Measurements from ENCODE around the gene SSX2IP.

Gene SSX2IP

DNA sequence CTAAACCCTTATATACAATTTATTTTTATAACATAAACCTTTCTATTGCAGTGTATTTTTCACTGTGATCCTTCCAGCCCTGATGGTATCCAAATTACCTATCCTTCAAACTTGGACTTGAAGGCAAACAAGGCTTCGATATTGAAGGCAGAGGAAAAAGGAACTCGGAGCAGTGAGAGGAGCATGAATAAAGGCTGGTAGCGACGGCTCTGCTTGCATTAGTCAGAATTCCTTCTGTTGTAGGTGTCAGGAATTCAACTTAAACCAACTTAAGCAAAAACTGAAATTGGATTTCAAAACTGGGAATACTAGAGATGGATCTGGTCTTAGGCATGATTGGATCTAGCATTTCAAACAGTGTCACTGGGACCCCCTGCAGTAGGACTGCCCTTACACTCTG is 17.8 kb upstream of the SSX2IP start:
- DNase-seq (ENCODE audit: low read depth), result no peak

DNA sequence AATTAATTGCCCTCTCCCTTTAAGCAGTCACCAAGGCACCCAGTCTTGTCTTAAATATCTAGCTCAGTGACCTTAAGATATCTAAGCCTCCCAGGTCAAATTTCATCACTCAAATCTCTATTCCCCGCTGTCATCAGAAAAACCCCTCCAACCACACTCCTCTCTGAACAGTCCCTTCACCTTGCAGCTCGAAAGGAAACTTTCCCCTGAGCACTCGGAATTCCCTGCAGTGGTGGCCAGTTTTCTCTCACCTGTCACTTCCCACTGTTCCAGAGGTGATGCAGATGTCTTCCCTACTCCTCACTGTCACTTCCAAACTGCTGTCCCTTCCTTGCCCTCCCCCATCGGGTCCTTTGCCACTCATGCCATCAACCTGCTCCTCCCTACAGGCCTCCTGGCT is 15.3 kb upstream of the SSX2IP start:
- DNase-seq (ENCODE audit: low read depth), result no peak

DNA sequence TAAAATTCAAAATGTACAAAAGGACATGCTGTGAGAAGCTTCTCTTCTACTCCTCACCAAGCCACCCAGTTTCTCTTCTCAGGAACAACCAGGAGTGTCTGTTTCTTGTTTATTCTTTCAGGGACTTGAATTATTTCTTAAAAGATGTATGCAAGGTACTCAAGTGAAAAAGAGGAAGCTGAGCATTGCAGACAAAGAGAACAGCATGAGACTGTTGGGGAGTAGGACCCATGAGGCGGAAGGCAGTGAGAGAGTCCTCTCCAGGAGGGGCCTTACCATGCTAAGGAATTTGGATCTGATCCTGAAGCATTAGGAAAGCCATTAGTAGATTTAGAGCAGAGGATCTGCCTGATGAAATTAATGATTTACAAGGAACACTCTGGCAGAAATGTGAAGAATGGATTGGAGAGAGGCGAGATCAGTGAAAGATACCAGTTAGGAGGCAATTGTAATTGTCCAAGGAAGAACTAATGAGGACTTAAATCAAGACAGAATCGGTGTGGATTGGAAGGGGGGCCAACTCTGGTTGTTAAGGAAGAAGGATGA is 14.7 kb upstream of the SSX2IP start:
- no peak for DNase-seq (ENCODE audit: low read depth)

DNA sequence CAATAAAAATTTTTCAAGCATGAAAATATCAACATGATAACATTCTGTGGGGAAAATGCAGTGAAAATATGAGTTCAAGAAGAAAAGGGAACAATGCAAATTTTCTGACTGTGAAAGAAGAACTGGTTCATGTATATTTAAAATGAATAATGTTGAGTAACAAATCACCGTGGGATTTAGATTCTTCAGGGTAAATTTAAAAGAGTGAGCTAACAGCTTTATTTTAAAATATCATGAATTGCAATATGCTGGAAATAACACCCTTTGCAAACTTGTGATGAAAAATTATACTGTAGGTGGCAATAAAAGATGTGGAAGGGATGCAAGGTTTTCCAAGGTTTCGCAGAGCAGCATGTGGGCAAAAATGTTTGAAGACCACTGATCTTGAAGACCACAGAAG is 13.2 kb upstream of the SSX2IP start:
- no peak for DNase-seq (ENCODE audit: low read depth)

DNA sequence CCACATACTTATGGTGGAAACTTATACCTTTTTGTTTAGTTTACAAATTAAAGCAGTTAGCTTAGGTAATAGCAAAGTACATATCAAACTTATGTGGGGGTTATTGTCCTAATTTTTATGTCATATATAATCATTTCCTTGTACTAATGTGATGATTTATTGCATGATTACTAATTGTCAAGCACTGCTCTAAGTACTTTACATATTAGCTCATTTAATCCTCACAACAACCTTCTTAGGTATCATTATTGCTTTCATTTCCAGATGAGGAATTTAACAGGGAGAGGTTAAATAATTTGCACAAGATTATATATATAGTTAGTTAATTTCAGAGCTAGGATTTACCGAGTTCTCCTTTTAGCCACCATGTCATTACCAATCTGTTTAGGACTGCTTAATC is 11.9 kb upstream of the SSX2IP start:
- DNase-seq (ENCODE audit: low read depth), result no peak

DNA sequence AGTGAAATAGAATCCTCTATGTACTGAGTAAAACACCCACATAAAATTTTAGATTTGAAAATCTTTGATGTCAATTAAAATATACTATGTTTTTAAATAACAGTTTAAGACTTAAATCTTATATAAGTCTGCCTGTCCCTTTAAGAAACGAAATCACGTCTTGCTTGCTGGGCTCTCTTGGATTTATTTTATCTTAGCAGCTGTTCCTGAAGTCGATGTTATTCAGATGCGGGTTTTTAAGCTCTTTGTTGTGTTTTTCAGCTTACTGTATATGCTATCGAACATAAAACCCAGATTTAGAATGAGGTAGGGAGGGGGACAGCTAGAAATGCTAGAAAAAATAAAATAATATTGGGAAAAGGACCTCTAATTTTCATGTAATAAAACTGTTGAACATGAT is 11.1 kb upstream of the SSX2IP start:
- no peak for DNase-seq (ENCODE audit: low read depth)

DNA sequence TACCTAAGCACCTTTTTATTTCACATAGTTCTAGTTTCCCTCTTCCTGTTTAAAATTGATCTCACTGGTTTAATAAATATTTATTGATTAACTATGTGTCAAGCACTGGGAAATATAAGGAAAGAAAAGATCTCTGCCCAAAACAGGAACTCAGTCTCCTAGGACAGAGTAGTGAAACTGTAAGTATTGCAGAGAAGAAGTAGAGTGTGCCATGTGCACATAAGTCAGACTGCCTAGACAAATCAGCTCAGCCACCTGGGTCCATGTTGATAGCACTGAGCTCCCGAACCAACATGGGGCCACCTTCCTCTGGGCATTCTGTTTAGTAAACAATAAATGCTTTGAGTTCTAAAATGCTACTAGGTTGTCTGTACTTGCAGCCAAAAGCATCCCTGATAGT is 9.8 kb upstream of the SSX2IP start:
- DNase-seq (ENCODE audit: low read depth), result no peak

DNA sequence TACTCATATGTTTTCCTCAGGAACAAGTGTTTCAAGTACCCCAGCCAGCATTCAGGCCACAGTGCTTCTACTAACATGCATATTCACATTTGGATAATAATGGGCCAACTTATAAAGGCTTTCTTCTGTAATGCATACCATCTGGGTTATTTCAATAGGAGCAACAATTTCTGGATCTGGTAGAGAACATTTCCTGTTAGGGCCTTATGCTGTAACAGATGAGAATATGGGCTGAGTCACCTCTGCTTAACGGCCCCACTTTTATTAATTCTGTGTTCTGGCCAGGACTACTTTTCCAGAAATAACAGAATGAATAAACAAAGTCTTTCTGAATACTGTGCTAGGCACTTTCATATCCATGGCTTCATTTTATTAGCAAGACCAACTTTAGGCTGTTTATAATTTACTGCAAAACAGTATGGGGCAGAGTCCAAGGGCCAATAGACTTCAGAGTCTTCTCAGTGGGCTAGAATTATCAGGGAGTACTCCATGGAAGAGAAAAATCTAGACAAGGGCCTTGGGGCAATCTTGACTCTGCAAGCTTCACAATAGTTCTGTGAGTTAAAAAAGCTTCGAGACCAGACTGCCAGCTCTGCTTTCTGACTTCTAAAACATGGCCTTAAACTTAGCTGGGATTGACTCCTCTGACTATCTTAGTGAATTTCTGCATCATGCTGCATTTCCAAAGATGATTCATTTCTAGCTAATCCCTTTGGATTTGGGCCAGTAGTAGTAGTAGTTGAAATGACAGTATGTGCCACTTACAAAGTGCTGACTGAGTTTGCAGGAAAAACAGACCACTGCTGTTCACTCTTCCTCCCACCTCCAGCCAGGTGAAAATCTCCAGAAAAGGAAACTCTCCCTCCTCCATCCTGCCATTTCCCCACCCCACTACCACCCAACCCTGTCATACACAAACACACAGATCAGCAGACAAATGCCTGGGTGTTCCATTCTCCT is 8.2 kb upstream of the SSX2IP start:
- no peak for DNase-seq (ENCODE audit: low read depth)

DNA sequence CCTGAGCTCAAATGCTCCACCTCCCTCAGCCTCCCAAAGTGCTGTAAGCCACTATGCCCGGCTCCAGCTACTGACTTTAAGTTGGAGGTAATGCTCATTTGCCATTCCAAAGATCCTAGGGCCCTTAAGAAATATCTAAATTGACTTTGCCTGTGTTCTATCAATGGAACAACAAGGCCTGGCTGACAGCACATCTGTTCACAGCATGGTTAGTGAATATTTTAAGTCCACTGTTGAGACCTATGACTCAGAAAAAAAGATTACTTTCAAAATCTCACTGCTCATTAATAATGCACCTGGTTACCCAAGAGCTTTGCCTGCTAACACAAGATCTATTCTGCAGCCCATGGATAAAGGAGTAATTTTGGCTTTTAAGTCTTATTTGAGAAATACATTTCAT is 3.5 kb upstream of the SSX2IP start:
- no peak for DNase-seq (ENCODE audit: low read depth)

DNA sequence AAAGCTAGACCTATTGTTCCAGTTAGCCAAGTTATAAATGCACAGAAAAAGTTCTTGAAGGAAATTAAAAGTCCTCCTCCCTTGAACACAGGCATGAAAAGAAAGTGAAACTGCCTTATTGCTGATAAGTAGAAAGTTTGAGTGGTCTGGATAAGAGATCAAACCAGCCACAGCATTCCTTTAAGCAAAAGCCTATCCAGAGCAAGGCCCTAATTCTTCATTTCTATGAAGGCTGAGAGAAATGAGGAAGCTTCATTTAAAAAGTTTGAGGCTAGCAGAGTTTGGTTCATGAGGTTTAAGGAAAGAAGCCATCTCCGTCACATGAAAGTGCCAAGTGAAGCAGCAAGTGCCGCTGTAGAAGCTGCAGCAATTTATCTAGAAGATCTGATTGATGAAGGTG is 2.7 kb upstream of the SSX2IP start:
- DNase-seq (ENCODE audit: low read depth), result no peak

DNA sequence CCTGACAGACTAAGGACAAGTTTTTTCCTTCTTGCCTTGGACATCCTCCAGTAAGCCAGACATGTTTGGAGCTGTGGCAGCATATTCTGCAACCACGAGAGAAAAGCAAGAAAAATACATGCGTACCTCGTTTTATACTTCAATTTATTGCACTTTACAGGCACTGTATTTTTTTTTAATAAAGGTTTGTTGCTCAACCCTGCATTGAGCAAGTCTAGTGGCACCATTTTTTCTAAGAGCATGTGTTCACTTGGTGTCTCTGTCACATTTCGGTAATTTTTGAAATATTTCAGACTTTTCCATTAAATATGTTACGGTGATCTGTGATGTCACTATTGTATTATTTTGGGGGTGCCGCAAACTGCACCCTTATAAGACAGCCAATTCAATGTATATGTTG is 2.1 kb upstream of the SSX2IP start:
- no peak for DNase-seq (ENCODE audit: low read depth)

DNA sequence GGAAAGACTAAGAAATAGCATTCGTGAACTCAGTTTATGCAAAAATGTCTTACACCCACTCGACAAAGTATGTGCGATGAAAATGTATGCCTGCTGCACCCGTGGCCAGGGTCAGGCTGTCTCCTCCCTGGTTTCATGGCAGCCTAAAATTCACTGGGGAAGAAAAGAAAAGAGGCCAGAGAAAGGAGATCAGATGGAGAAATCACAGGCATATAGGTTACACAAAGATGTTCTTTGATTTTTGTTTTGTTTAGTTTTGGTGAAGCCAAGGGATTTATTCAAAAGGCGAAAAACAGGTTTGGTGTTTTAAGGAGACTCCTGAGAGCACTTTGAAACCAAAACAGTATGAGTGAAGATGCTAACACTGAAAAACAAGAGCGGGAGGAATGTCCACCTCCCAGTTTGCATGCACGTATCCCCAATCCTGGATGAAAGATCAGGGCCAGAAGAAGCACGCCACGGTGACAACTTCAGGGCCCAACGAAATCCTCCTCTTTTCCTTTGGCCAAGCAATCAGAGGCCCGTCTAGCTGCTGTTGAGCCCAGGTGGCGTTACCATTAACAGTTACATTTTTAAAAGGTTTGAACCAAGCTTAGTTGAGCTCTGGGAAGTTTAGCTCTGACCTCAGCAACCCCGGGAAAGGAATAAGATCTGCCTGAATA is 992 bp upstream of the SSX2IP start:
- no peak for DNase-seq (ENCODE audit: low read depth)

DNA sequence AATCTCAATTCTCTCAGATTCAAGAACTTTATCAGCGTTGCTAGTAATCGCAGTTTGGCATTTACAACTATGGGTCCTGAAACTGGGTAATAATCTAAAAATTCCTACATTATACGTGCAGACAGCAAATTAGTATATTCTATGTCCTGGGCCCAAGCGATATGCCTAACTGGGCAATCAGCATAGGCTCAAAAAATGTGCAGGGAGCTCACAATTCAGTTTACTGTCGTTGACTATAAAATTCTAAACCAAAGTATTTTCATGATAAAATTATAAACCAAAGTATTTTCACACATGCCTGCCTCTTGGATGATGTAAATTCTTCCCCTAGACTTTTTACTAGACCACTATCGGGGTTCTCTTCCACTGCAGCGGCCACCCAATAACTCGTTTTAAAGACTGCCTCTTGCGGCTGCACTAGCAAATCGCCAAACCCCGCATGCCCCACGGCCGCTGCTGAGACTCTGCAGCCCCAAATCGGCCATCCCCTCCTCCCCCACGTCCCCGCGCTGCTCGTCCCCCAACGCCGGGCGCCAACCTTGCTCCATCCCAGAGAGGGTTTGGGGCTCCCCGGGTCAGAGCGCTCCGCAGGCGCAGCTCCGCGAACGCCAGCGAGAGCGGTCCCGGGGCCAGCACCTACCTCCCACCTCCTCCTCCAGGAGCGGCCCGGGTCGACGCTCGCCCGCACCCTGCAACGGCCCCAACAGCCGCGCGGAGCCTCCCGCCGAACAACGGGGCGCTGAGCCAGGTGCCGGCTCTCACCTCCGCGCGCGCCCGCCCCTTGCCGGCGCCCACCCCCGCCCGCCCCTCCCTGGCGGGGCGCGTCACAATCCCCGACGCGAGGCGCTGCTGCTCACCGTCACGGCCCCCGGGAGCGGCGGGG is 506 bp downstream of the SSX2IP start:
- DNase-seq (ENCODE audit: low read depth), result no peak

DNA sequence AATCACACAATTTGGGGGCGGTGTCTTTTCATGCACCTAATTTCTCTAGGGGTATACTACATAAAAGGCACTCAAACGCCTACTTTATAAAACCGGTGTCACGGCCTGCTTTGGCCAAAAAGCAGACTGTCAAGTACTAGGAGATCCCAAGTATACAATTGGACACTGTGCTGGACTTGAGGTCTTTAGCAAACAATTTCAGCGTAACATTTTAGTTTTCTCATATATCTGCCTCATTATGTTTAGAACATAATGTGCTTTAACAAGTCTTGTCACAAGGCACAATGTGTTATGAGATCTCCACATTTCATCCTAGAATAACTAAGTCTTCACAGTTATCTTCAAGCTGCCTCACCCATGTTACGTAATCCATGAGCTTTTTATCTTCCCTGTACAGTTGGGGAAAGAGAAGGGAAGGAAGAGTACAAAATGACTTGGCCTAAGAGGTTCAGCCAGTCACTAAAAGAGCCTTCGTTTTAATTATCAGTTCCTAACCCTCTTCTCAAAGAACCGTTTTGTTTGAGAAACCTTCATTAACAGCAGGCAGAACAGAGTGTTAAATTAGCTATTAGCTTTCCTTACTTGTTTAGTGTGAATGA is 1.7 kb downstream of the SSX2IP start:
- DNase-seq (ENCODE audit: low read depth), result no peak

DNA sequence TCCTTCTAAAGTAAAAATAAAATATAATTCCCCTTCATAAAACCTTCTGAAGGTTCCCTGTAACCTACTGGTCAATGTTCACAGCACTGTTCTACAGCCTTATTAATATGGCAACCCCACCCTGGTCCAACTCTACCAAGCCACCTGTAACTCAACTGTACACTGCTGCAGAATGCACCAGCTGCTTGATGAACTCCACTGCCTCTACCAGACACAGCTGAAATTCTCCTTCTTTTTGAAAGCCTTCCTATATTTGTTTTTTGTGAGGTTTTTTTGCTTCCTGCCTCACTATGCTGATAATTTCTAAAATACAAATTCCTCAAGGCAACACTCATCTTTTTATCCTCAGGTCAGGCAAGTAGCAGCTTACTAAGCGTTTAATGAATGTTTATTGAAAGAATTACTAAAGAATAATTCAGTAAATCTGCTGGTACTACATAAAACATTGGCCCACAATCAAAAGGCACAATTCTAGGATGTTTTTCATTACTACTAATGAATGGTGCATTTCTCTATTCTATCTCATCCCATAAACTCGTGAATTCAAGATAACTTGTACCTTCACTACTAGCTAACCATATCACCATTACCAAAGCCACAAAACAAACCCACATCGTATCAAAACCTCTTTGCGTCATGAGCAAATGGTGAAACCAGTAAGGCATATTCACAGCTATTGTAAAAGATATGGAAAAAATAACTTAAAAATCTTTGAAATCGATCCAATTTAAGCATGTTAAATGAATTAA is 2.4 kb downstream of the SSX2IP start:
- no peak for DNase-seq (ENCODE audit: low read depth)

DNA sequence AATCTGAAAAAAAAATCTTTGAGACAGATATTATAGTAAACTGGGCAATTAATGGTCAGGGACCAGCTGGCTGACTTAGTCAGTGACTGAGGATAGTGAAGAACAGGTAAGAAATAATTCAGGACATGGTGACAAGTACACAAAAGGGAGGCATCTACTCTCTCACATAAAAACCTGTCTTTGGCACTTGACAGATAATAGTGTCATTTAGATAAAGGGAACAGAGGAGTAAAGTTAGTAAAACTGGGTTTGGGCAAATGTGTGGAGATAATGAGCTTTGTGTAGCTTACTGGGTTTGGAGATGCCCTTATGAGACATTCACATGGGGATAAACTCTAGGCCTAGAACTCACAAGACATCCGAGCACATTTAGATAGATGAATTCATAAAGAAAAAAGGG is 4.0 kb downstream of the SSX2IP start:
- no peak for DNase-seq (ENCODE audit: low read depth)

DNA sequence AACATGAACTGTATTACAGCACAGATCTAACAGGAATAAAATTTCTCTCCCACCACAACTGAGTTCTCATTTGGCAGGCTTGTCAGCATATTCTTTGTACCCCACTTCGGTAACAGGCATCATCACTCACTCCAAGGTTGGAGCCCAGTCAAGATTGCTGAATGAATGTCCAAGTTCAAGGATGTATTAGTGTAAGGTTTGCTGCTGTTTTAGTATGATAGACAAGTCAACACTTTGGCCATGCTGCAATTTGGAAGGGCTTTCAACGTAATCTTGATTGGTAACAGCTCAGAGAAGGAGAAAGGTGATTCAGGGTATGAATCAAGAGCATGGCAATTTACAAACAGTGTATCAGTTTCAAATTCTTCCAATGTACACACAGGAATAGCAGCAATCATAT is 6.8 kb downstream of the SSX2IP start:
- DNase-seq (ENCODE audit: low read depth), result no peak

DNA sequence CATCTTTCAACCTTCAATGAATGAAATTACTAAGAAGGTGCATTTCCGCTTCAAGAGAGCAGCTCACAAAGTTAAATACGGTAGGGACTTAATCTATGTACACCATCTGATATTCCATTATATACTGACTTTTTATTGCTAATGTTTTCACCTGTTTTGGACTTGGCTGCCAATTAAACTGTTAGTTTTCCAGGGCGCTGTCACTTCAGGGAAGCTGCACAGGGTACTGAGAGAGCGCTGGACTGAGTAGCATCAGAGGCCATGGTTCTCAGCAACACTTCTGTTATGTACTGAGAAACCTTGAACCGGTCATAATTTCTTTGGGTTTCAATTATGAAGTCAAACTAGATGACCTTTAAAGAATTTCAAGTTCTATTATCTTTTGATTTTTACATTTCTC is 8.2 kb downstream of the SSX2IP start:
- no peak for DNase-seq (ENCODE audit: low read depth)

DNA sequence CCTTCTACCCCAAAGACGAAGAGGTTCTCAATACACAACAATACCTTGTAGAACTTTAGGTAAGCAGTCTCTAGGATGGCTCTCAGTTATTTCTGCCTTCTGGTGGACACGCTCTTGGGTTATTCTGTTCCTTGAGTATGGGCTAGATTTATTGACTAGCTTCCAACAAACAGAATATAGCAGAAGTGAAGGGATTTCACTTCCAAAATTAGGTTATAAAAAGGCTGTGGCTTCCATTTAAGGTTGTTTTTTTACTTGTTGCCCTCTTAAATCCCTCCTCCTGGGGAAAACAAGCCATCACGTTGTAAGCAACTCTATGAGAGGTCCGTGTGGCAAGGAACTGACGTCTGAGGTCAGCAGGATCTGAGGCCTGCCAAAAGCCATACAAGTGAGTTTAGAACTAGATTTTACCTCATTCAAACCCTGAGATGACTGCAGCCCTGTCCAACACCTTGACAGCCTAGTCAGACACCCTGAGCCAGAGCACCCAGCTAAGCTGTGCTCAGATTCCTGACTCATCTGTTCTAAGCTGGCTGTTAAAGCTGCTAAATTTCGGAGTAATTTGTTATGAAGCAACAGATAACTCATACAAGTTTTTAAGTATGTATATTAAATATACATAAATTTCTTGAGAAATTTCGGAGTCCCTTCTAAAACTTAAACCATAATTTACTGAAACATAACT is 12.7 kb downstream of the SSX2IP start:
- no peak for DNase-seq (ENCODE audit: low read depth)

DNA sequence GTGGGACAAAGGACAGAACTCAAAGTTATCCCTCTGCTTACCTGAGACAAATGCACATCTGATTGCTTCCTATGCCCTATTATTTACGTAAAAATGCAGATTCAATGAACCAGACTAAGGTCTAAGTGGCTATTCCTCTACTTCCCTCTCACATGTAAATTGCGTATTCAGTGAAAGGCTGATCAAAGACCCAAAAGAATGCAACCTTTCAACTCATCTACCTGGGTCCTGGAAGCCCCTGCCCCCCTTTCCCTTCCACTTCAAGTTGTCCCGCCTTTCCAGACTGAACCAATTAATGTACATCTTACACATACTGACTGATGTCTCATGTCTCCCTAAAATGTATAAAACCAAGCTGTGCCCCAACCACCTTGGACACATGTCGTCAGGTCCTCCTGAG is 14.6 kb downstream of the SSX2IP start:
- no peak for DNase-seq (ENCODE audit: low read depth)

DNA sequence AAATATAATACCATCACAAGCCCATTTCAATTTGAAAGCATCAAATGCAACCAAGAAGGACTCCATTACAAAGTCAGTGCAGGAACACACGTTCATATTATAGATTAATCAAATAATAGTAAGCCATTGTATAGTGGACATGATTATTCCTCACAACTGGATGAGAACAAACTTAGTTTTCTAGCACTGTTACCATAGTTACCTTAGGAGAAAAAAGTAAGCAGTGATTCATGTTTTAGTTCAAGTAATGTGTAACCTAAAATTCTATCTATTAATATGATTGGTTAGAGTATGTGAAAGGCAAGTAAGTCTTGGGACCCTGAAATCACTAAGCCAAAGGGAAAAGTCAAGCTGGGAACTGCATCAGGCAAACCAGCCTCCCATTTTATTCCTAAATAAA is 15.2 kb downstream of the SSX2IP start:
- no peak for DNase-seq (ENCODE audit: low read depth)

Data from activated T-cell treated with anti-CD3 and anti-CD28 coated beads for 48 hours (primary cell).